HEK293 (cell line): ENCODE results near the gene ALDH16A1.

ENCODE experiments used
- CTCF ChIA-PET: fragments of 350-600 bp; formaldehyde crosslinking; extraction: SDS; loops from one replicate; lab custom pipeline; 2021; ENCODE audit warnings: antibody characterized with exemption; lab: Yijun Ruan, JAX
- POLR2A ChIA-PET: fragments of 300-600 bp; formaldehyde crosslinking; extraction: SDS; loops from one replicate; lab custom pipeline; 2020; ENCODE audit warnings: antibody characterized with exemption, inconsistent platforms; lab: Yijun Ruan, JAX
- H3K27ac ChIP-seq: fragments of 200-500 bp; sonication (Bioruptor generic); 2 replicates; pipeline ENCODE4 v1.5.1; 2014; ENCODE audit warnings: low read depth, low read length, control low read depth, inconsistent platforms; ENCODE audit errors: extremely low read depth
- H3K36me3 ChIP-seq, 2 experiments: fragments of 200-500 bp in 1 of 2; sonication (Bioruptor generic) in 1 of 2; 1 replicate in 1 of 2; 2 replicates in 1 of 2; pipeline ENCODE4 v1.5.1; 2014 to 2017; ENCODE audit warnings: inconsistent platforms in 2 of 2, low read length in 2 of 2; ENCODE audit not compliant: control insufficient read depth in 2 of 2, insufficient read depth in 1 of 2
- H3K4me1 ChIP-seq: fragments of 200-500 bp; sonication (Bioruptor generic); 2 replicates; pipeline ENCODE4 v1.5.1; 2014; ENCODE audit warnings: mild to moderate bottlenecking, low read length, inconsistent platforms; ENCODE audit not compliant: control insufficient read depth, insufficient read depth
- H3K4me3 ChIP-seq: 2 replicates; pipeline ENCODE4 v1.5.1; 2011; ENCODE audit warnings: low read depth, mild to moderate bottlenecking, control low read depth, low read length, moderate library complexity
- H3K9me3 ChIP-seq: fragments of 200-500 bp; sonication (Bioruptor generic); 2 replicates; pipeline ENCODE4 v1.5.1; 2014; ENCODE audit warnings: low read depth, low read length, inconsistent platforms; ENCODE audit not compliant: control insufficient read depth, insufficient read depth
- CTCF ChIP-seq: fragments of 450-650 bp; formaldehyde crosslinking; IDR thresholded peaks from 2 replicates; pipeline ENCODE4 v1.5.1; 2016; ENCODE audit warnings: missing biosample characterization, missing genetic modification characterization
- GLIS1 ChIP-seq: fragments of 450-650 bp; formaldehyde crosslinking; IDR thresholded peaks from 2 replicates; pipeline ENCODE4 v1.5.1; 2016; ENCODE audit warnings: missing biosample characterization, missing genetic modification characterization
- HOXC10 ChIP-seq: sonication (generic); formaldehyde crosslinking; IDR thresholded peaks from 2 replicates; pipeline ENCODE4 v1.8.1; 2023; ENCODE audit warnings: mild to moderate bottlenecking, missing genetic modification reagents
- INSM2 ChIP-seq: fragments of 450-650 bp; formaldehyde crosslinking; IDR thresholded peaks from 2 replicates; pipeline ENCODE4 v1.5.1; 2016; ENCODE audit warnings: missing biosample characterization, missing genetic modification characterization
- ZBTB11 ChIP-seq: fragments of 450-650 bp; formaldehyde crosslinking; conservative IDR thresholded peaks from 2 replicates; pipeline ENCODE4 v1.5.1; 2016; ENCODE audit warnings: low read depth, missing biosample characterization, missing genetic modification characterization
- ZBTB17 ChIP-seq: fragments of 450-650 bp; formaldehyde crosslinking; IDR thresholded peaks from 2 replicates; pipeline ENCODE4 v1.5.1; 2016; ENCODE audit warnings: missing biosample characterization, missing genetic modification characterization
- ZNF133 ChIP-seq: fragments of 450-650 bp; formaldehyde crosslinking; IDR thresholded peaks from 2 replicates; pipeline ENCODE4 v1.5.1; 2016; ENCODE audit warnings: missing biosample characterization, missing genetic modification characterization
- ZNF146 ChIP-seq: fragments of 450-650 bp; formaldehyde crosslinking; IDR thresholded peaks from 2 replicates; pipeline ENCODE4 v1.5.1; 2016; ENCODE audit warnings: missing biosample characterization, missing genetic modification characterization
- ZNF175 ChIP-seq: fragments of 450-650 bp; formaldehyde crosslinking; IDR thresholded peaks from 2 replicates; pipeline ENCODE4 v1.5.1; 2016; ENCODE audit warnings: missing biosample characterization, missing genetic modification characterization
- ZNF558 ChIP-seq: fragments of 450-650 bp; formaldehyde crosslinking; IDR thresholded peaks from 2 replicates; pipeline ENCODE4 v1.5.1; 2016; ENCODE audit warnings: missing biosample characterization, missing genetic modification characterization

ALDH16A1 gene

GRCh38 chr19:49488046-49488862 lies 35.2 kb downstream of the ALDH16A1 start:
- peaks cover 4% of the 10 kb centered on the region; the same call in 1 of the 2 replicates for H3K4me1 ChIP-seq
- ChIA-PET CTCF (interaction anchor here (0.6 to 1.9 kb wide), 5 partner anchors 9 to 65 kb away, joined by 3 to 5 read pairs (median 4); no protein-coding TSS in a partner anchor), POLR2A (interaction anchor here (0.7 to 2.4 kb wide), 13 partner anchors 8 to 1125 kb away, joined by 3 to 26 read pairs (median 5); partner anchors contain the start of genes ALDH16A1, NOSIP, PIH1D1 and PRR12)
- TF ChIP-seq ZBTB11 (tag by site-specific recombination) (0 out of 2 replicates have a peak, but pooled peaks have one; percentile 18), GLIS1 (tag by site-specific recombination) (0 out of 2 replicates have a peak, but pooled peaks have one; percentile 33), ZNF175 (tag by site-specific recombination) (no peak), ZNF146 (tag by site-specific recombination) (no peak), INSM2 (tag by site-specific recombination) (no peak), ZNF558 (tag by site-specific recombination) (no peak)
- H3K36me3 ChIP-seq, result peaks cover 14 to 55% of the 10 kb centered on the region in 2 experiments
- no peaks in the 10 kb centered on the region for H3K9me3 ChIP-seq
- H3K27ac ChIP-seq, result peak overlapping the region; percentile 95
- peak overlapping the region; percentile 96 for H3K4me3 ChIP-seq

GRCh38 chr19:49488863-49489537 lies 36.0 kb downstream of the ALDH16A1 start:
- Histone ChIP-seq H3K4me1 (peaks cover 4% of the 10 kb centered on the region; the same call in 1 of the 2 replicates), H3K9me3 (no peaks in the 10 kb centered on the region), H3K4me3 (peak overlapping the region; percentile 96), H3K27ac (peak overlapping the region; percentile 95), H3K36me3 (peaks cover 14 to 55% of the 10 kb centered on the region in 2 experiments)
- CTCF ChIA-PET, result interaction anchor here (0.6 to 1.9 kb wide), 5 partner anchors 10 to 126 kb away, joined by 3 to 5 read pairs (median 3); partner anchors contain the start of genes DKKL1 and FLT3LG
- TF ChIP-seq ZNF133 (no peak), ZBTB17 (tag by site-specific recombination) (peak; percentile 81)
- POLR2A ChIA-PET, result interaction anchor here (0.5 to 2.4 kb wide), 7 partner anchors 10 to 361 kb away, joined by 3 to 13 read pairs (median 4); partner anchors contain the start of gene ALDH16A1

- POLR2A ChIA-PET, result interaction anchor here (0.5 to 2.4 kb wide), 6 partner anchors 11 to 362 kb away, joined by 3 to 13 read pairs (median 4); partner anchors contain the start of gene ALDH16A1
- peaks cover 14 to 55% of the 10 kb centered on the region in 2 experiments for H3K36me3 ChIP-seq
- CTCF ChIA-PET, result interaction anchor here (1.0 kb wide), 1 partner anchor 16 kb away, joined by 3 read pairs; the partner anchor contains the start of gene FLT3LG
These were observed 36.7 kb downstream of the ALDH16A1 start for GRCh38 chr19:49489601-49490167.

More at GRCh38 chr19:49489601-49490167, 36.7 kb downstream of the ALDH16A1 start:
- Histone ChIP-seq H3K9me3 (no peaks in the 10 kb centered on the region), H3K4me1 (peaks cover 4% of the 10 kb centered on the region; the same call in 1 of the 2 replicates), H3K4me3 (peak overlapping the region; percentile 96), H3K27ac (peak overlapping the region; percentile 95)
- TF ChIP-seq CTCF (tag by site-specific recombination) (peak; percentile 85), HOXC10 (CRISPR knock-in tag) (no peak)
